Measurements from ENCODE around the gene LMX1B.

Gene LMX1B

DNA sequence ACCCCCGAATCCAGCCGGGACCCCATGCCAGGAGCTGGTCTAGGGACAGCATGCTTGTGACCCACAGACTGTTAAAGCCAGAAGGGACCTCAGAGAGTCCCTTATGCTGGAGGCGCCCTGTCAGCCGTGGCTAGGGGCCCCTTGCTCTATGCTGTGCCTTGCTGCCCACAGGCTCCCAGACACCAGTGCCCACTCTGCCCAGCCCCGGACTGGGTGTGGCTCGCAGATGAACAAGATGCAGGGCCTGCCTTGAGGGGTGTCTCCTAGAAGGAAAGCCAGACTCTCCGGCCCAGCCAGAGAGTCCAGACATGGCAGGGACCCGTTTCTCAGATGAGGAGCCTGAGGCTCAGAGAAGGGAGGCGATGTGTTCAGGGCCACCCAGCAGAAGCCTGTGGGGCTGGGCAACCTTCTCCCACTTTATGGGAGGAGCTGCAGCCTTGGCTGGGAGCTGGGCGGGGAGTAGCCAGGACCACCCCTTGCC is 85.7 kb downstream of the LMX1B start:
- H3K18ac ChIP-seq (ENCODE audit: low read length), result peak overlapping the region; percentile 36
- no peak overlapping the region for H3K23ac ChIP-seq (ENCODE audit: low read depth, low read length, poor library complexity)
- no peak overlapping the region for H2BK5ac ChIP-seq (ENCODE audit: low read length)
- H2AFZ ChIP-seq (ENCODE audit: low read length), result no peak overlapping the region
- H2BK12ac ChIP-seq (ENCODE audit: low read length), result no peak overlapping the region
- no peak overlapping the region for H3K9ac ChIP-seq (ENCODE audit: low read depth, low read length, poor library complexity)
- H3K4me2 ChIP-seq (ENCODE audit: insufficient read depth, low read length, poor library complexity, severe bottlenecking), result no peak overlapping the region
- no peak overlapping the region for H4K91ac ChIP-seq (ENCODE audit: low read depth, low read length, poor library complexity)
- no peaks in the 10 kb centered on the region for H3K9me3 ChIP-seq (replicated peaks in 1 of 2; ENCODE audit: control insufficient read depth in 2 of 2, insufficient read depth in 1 of 2, low read depth in 1 of 2, low read length in 2 of 2)
- no peak overlapping the region for H2BK120ac ChIP-seq (ENCODE audit: low read depth, low read length)
- no peak overlapping the region for H2BK15ac ChIP-seq (ENCODE audit: low read length)
- no peak overlapping the region for H3K4me3 ChIP-seq (ENCODE audit: low read length in 2 of 2)
- H3K4me1 ChIP-seq (ENCODE audit: control insufficient read depth in 2 of 2, insufficient read depth in 1 of 2, low read depth in 1 of 2, low read length in 2 of 2), result peaks cover 0 to 21% of the 10 kb centered on the region in 2 donors
- H3K4ac ChIP-seq (ENCODE audit: low read length), result no peak overlapping the region
- no peak overlapping the region for H3K27ac ChIP-seq (replicated peaks; ENCODE audit: low read length)
- WGBS, 2 donors (ENCODE audit: extremely low coverage in 2 of 2, insufficient read length in 2 of 2, insufficient replicate concordance in 1 of 2), result no CpG with 5 or more reads among the region's 10 CpGs
- no peaks in the 10 kb centered on the region for H3K79me1 ChIP-seq (ENCODE audit: low read depth, low read length)
- no peak overlapping the region for H4K8ac ChIP-seq (ENCODE audit: low read depth, low read length)
- H3K36me3 ChIP-seq (replicated peaks in 1 of 2; ENCODE audit: control insufficient read depth in 2 of 2, insufficient read depth in 2 of 2, low read length in 2 of 2), result no peaks in the 10 kb centered on the region
- peak overlapping the region; percentile 54 for H2AK5ac ChIP-seq (ENCODE audit: low read depth, low read length)
- peaks cover 0 to 76% (median 19%) of the 10 kb centered on the region in 3 experiments for H3K27me3 ChIP-seq (ENCODE audit: control insufficient read depth in 3 of 3, insufficient read depth in 3 of 3, low read depth in 1 of 3, low read length in 3 of 3)
- no peak overlapping the region for H3K14ac ChIP-seq (ENCODE audit: low read length)
- DNase-seq (ENCODE audit: low spot score), result no peak

- Histone ChIP-seq H4K8ac (ENCODE audit: low read depth, low read length) (no peak overlapping the region), H2BK120ac (ENCODE audit: low read depth, low read length) (no peak overlapping the region), H3K27me3 (ENCODE audit: control insufficient read depth in 3 of 3, insufficient read depth in 3 of 3, low read depth in 1 of 3, low read length in 3 of 3) (peaks cover 0 to 71% (median 22%) of the 10 kb centered on the region in 3 experiments), H2BK5ac (ENCODE audit: low read length) (no peak overlapping the region), H3K9me3 (replicated peaks in 1 of 2; ENCODE audit: control insufficient read depth in 2 of 2, insufficient read depth in 1 of 2, low read depth in 1 of 2, low read length in 2 of 2) (no peaks in the 10 kb centered on the region), H3K23ac (ENCODE audit: low read depth, low read length, poor library complexity) (peak overlapping the region; percentile 75), H3K4me3 (ENCODE audit: low read length in 2 of 2) (peak overlapping the region in 1 of 2 donors; percentile 19), H3K27ac (replicated peaks; ENCODE audit: low read length) (no peak overlapping the region), H3K18ac (ENCODE audit: low read length) (peak overlapping the region; percentile 41), H3K4me2 (ENCODE audit: insufficient read depth, low read length, poor library complexity, severe bottlenecking) (no peak overlapping the region), H3K36me3 (replicated peaks in 1 of 2; ENCODE audit: control insufficient read depth in 2 of 2, insufficient read depth in 2 of 2, low read length in 2 of 2) (no peaks in the 10 kb centered on the region), H2BK15ac (ENCODE audit: low read length) (peak overlapping the region; percentile 19), H3K9ac (ENCODE audit: low read depth, low read length, poor library complexity) (no peak overlapping the region), H3K79me1 (ENCODE audit: low read depth, low read length) (no peaks in the 10 kb centered on the region), H2BK12ac (ENCODE audit: low read length) (peak overlapping the region; percentile 59), H3K4ac (ENCODE audit: low read length) (no peak overlapping the region), H3K14ac (ENCODE audit: low read length) (no peak overlapping the region), H2AFZ (ENCODE audit: low read length) (no peak overlapping the region), H3K4me1 (ENCODE audit: control insufficient read depth in 2 of 2, insufficient read depth in 1 of 2, low read depth in 1 of 2, low read length in 2 of 2) (peaks cover 0 to 25% of the 10 kb centered on the region in 2 donors), H2AK5ac (ENCODE audit: low read depth, low read length) (peak overlapping the region; percentile 38), H4K91ac (ENCODE audit: low read depth, low read length, poor library complexity) (no peak overlapping the region)
- no CpG with 5 or more reads among the region's 10 CpGs for WGBS, 2 donors (ENCODE audit: extremely low coverage in 2 of 2, insufficient read length in 2 of 2, insufficient replicate concordance in 1 of 2)
- DNase-seq (ENCODE audit: low spot score), result no peak
Observed at GRCh38 chr9:126700296-126700695, 86.6 kb downstream of the LMX1B start.

DNA sequence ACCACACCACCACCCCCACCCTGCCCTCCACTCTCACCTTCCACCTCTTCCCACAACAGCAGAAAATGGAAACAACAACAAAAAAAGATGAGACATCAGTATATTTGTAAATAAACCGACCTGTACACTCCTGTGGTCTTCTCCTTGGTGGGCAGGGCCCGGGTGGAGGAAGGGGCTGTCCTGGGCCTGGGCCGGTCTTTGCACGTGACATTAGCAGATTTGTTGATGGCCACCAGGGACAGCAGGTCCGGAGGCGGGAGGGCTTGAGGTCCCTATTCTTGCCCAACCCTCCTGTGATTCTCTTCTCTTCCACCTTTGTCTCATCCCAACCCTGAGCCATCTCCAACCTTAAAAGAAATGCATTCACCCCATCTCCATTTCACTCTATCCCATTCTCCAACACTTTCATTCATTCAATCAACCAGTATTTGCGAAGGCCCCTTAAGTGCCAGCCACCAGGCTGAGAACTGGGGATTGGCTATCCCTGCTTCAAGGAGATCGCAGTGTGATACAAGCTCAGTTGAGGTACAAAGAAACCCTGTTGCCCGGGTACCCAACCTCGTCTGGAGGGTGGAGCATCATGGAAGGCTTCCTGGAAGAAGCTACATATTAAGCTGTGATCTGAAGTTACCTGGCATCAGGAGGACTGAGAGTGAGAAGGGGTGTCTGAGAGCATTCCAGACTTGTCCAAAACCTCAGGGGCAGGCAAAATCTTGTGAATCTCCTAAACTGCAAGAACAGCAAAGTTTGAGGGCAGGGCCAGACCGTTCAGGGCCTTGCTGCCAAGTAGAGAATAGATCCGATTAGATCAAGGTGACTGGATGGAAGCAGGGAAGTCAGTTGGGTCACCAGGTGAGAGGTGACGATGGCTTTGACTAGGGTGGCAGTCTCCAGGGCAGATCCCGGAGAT is 87.4 kb downstream of the LMX1B start:
- Histone ChIP-seq H3K4me1 (ENCODE audit: control insufficient read depth in 2 of 2, insufficient read depth in 1 of 2, low read depth in 1 of 2, low read length in 2 of 2) (peaks cover 0 to 30% of the 10 kb centered on the region in 2 donors), H4K8ac (ENCODE audit: low read depth, low read length) (no peak overlapping the region), H3K36me3 (replicated peaks in 1 of 2; ENCODE audit: control insufficient read depth in 2 of 2, insufficient read depth in 2 of 2, low read length in 2 of 2) (no peaks in the 10 kb centered on the region), H3K9ac (ENCODE audit: low read depth, low read length, poor library complexity) (no peak overlapping the region), H3K4me2 (ENCODE audit: insufficient read depth, low read length, poor library complexity, severe bottlenecking) (no peak overlapping the region), H3K23ac (ENCODE audit: low read depth, low read length, poor library complexity) (peak overlapping the region; percentile 27), H3K79me1 (ENCODE audit: low read depth, low read length) (no peaks in the 10 kb centered on the region), H3K27me3 (ENCODE audit: control insufficient read depth in 3 of 3, insufficient read depth in 3 of 3, low read depth in 1 of 3, low read length in 3 of 3) (peaks cover 0 to 68% (median 28%) of the 10 kb centered on the region in 3 experiments), H2AFZ (ENCODE audit: low read length) (no peak overlapping the region), H3K9me3 (replicated peaks in 1 of 2; ENCODE audit: control insufficient read depth in 2 of 2, insufficient read depth in 1 of 2, low read depth in 1 of 2, low read length in 2 of 2) (no peaks in the 10 kb centered on the region), H3K27ac (replicated peaks; ENCODE audit: low read length) (no peak overlapping the region), H2BK5ac (ENCODE audit: low read length) (peak overlapping the region; percentile 30), H3K14ac (ENCODE audit: low read length) (no peak overlapping the region), H3K4me3 (ENCODE audit: low read length in 2 of 2) (no peak overlapping the region), H4K91ac (ENCODE audit: low read depth, low read length, poor library complexity) (no peak overlapping the region), H2BK120ac (ENCODE audit: low read depth, low read length) (no peak overlapping the region), H2BK15ac (ENCODE audit: low read length) (peak overlapping the region; percentile 1), H3K4ac (ENCODE audit: low read length) (no peak overlapping the region), H2BK12ac (ENCODE audit: low read length) (peak overlapping the region; percentile 18), H2AK5ac (ENCODE audit: low read depth, low read length) (peak overlapping the region; percentile 91), H3K18ac (ENCODE audit: low read length) (peak overlapping the region; percentile 44)
- no peak for DNase-seq (ENCODE audit: low spot score)
- WGBS, 2 donors (ENCODE audit: extremely low coverage in 2 of 2, insufficient read length in 2 of 2, insufficient replicate concordance in 1 of 2), result no CpG with 5 or more reads among the region's 14 CpGs

DNA sequence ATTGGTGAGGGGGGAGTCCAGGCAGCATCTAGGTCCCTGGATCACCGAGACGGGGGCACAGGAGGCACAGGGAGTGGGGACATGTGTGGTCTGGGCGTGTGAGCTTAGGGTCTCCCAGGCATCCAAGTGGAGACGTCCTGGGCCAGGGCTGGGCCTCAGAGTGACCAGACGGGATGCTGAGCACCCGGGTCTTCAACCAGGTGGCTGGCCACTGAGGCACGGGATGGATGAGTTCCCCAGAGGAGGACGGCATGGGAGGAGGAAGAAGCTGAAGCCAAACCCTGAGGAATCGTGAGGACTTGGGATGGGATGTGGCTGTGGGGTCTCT is 88.0 kb downstream of the LMX1B start:
- no peaks in the 10 kb centered on the region for H3K79me1 ChIP-seq (ENCODE audit: low read depth, low read length)
- peak overlapping the region; percentile 91 for H2AK5ac ChIP-seq (ENCODE audit: low read depth, low read length)
- H3K4me1 ChIP-seq (ENCODE audit: control insufficient read depth in 2 of 2, insufficient read depth in 1 of 2, low read depth in 1 of 2, low read length in 2 of 2), result peaks cover 0 to 29% of the 10 kb centered on the region in 2 donors
- H2BK120ac ChIP-seq (ENCODE audit: low read depth, low read length), result no peak overlapping the region
- no CpG with 5 or more reads among the region's 9 CpGs for WGBS, 2 donors (ENCODE audit: extremely low coverage in 2 of 2, insufficient read length in 2 of 2, insufficient replicate concordance in 1 of 2)
- no peak overlapping the region for H3K27ac ChIP-seq (replicated peaks; ENCODE audit: low read length)
- H3K9me3 ChIP-seq (replicated peaks in 1 of 2; ENCODE audit: control insufficient read depth in 2 of 2, insufficient read depth in 1 of 2, low read depth in 1 of 2, low read length in 2 of 2), result no peaks in the 10 kb centered on the region
- no peak overlapping the region for H3K23ac ChIP-seq (ENCODE audit: low read depth, low read length, poor library complexity)
- peak overlapping the region; percentile 1 for H3K18ac ChIP-seq (ENCODE audit: low read length)
- H3K27me3 ChIP-seq (ENCODE audit: control insufficient read depth in 3 of 3, insufficient read depth in 3 of 3, low read depth in 1 of 3, low read length in 3 of 3), result peaks cover 0 to 68% (median 28%) of the 10 kb centered on the region in 3 experiments
- DNase-seq (ENCODE audit: low spot score), result no peak
- H3K9ac ChIP-seq (ENCODE audit: low read depth, low read length, poor library complexity), result no peak overlapping the region
- peak overlapping the region; percentile 18 for H2BK12ac ChIP-seq (ENCODE audit: low read length)
- H3K4me2 ChIP-seq (ENCODE audit: insufficient read depth, low read length, poor library complexity, severe bottlenecking), result no peak overlapping the region
- no peak overlapping the region for H4K8ac ChIP-seq (ENCODE audit: low read depth, low read length)
- H3K14ac ChIP-seq (ENCODE audit: low read length), result no peak overlapping the region
- H3K4me3 ChIP-seq (ENCODE audit: low read length in 2 of 2), result no peak overlapping the region
- H2BK5ac ChIP-seq (ENCODE audit: low read length), result peak overlapping the region; percentile 30
- peak overlapping the region; percentile 1 for H2BK15ac ChIP-seq (ENCODE audit: low read length)
- no peak overlapping the region for H4K91ac ChIP-seq (ENCODE audit: low read depth, low read length, poor library complexity)
- H3K4ac ChIP-seq (ENCODE audit: low read length), result no peak overlapping the region
- no peaks in the 10 kb centered on the region for H3K36me3 ChIP-seq (replicated peaks in 1 of 2; ENCODE audit: control insufficient read depth in 2 of 2, insufficient read depth in 2 of 2, low read length in 2 of 2)
- H2AFZ ChIP-seq (ENCODE audit: low read length), result no peak overlapping the region
